ENCODE measurements around the gene PAQR4. TPM values are rescaled to one million over a fixed set of nuclear protein-coding genes. Genes with fewer than 3 reads are reported as not detected.

The PAQR4 gene
- total and polyA plus RNA-seq, 7 experiments from 2014 or later, result 0.40 to 39.4 (median 0.70) TPM; not detected in 1

GRCh38 chr16:3007957-3008689 lies 39.0 kb downstream of the PAQR4 start:
- peaks cover 0 to 1% (median 0%) of the 10 kb centered on the region in 5 donors for H3K36me3 Mint-ChIP-seq
- H3K4me1 Mint-ChIP-seq, result peaks cover 18 to 35% (median 28%) of the 10 kb centered on the region in 7 donors
- Histone ChIP-seq H3K36me3 (ENCODE audit: control insufficient read depth in 2 of 3, insufficient read depth in 3 of 3, low read length in 3 of 3) (no peaks in the 10 kb centered on the region), H3K27me3 (ENCODE audit: control insufficient read depth in 2 of 2, insufficient read depth in 2 of 2, low read length in 2 of 2) (no peaks in the 10 kb centered on the region), H3K27ac (ENCODE audit: low read depth, low read length) (no peak overlapping the region), H3K4me1 (ENCODE audit: control insufficient read depth in 2 of 2, insufficient read depth in 2 of 2, low read length in 2 of 2) (peaks cover 21 to 23% of the 10 kb centered on the region in 2 donors), H3K4me3 (ENCODE audit: low read length) (peak overlapping the region; percentile 38), H3K9me3 (ENCODE audit: control insufficient read depth in 2 of 3, low read length in 3 of 3) (no peaks in the 10 kb centered on the region)
- ChIA-PET CTCF (interaction anchor here (0.6 to 2.0 kb wide), 5 partner anchors 13 to 123 kb away, joined by 3 to 8 read pairs (median 3); no protein-coding TSS in a partner anchor), POLR2A (interaction anchor here (0.7 to 3.2 kb wide), 8 partner anchors 12 to 527 kb away, joined by 3 to 11 read pairs (median 6); partner anchors contain the start of genes HCFC1R1, PKMYT1, THOC6 and TNFRSF12A)
- DNase-seq (no peak), ATAC-seq (no peak)
- H3K27ac Mint-ChIP-seq, result peak overlapping the region in 2 of 9 donors; percentile 17 to 25
- H3K27me3 Mint-ChIP-seq, result peaks cover 0 to 18% (median 5%) of the 10 kb centered on the region in 5 donors
- intact Hi-C loops (cut with micrococcal nuclease), result no loop called here
- H3K4me3 Mint-ChIP-seq, result peak overlapping the region; percentile 68 to 85 (median 74)
- H3K9me3 Mint-ChIP-seq, result no peaks in the 10 kb centered on the region

- Mint-ChIP-seq H3K27me3 (peaks cover 0 to 18% (median 5%) of the 10 kb centered on the region in 5 donors), H3K27ac (no peak overlapping the region), H3K4me3 (peak overlapping the region in 7 of 10 donors; percentile 68 to 83 (median 73)), H3K4me1 (peaks cover 18 to 35% (median 28%) of the 10 kb centered on the region in 7 donors), H3K9me3 (no peaks in the 10 kb centered on the region), H3K36me3 (peaks cover 0 to 1% (median 0%) of the 10 kb centered on the region in 5 donors)
- ChIA-PET POLR2A (interaction anchor here (0.7 to 3.2 kb wide), 8 partner anchors 11 to 527 kb away, joined by 3 to 12 read pairs (median 6); partner anchors contain the start of genes HCFC1R1, THOC6 and TNFRSF12A), CTCF (interaction anchor here (1.0 to 2.0 kb wide), 2 partner anchors 19 to 25 kb away, joined by 3 to 8 read pairs; no protein-coding TSS in a partner anchor)
- DNase-seq, result no peak
- H3K27ac ChIP-seq (ENCODE audit: low read depth, low read length), result no peak overlapping the region
- H3K36me3 ChIP-seq (ENCODE audit: control insufficient read depth in 2 of 3, insufficient read depth in 3 of 3, low read length in 3 of 3), result no peaks in the 10 kb centered on the region
- no peak for ATAC-seq
- H3K27me3 ChIP-seq (ENCODE audit: control insufficient read depth in 2 of 2, insufficient read depth in 2 of 2, low read length in 2 of 2), result no peaks in the 10 kb centered on the region
- H3K4me1 ChIP-seq (ENCODE audit: control insufficient read depth in 2 of 2, insufficient read depth in 2 of 2, low read length in 2 of 2), result peaks cover 21 to 23% of the 10 kb centered on the region in 2 donors
- intact Hi-C loops (cut with micrococcal nuclease), result no loop called here
- H3K9me3 ChIP-seq (ENCODE audit: control insufficient read depth in 2 of 3, low read length in 3 of 3), result no peaks in the 10 kb centered on the region
- no peak overlapping the region for H3K4me3 ChIP-seq (ENCODE audit: low read length)
Observed at GRCh38 chr16:3008690-3009037, 39.5 kb downstream of the PAQR4 start.

GRCh38 chr16:3009568-3010390 lies 40.6 kb downstream of the PAQR4 start:
- Histone ChIP-seq H3K36me3 (ENCODE audit: control insufficient read depth in 2 of 3, insufficient read depth in 3 of 3, low read length in 3 of 3) (no peaks in the 10 kb centered on the region), H3K27ac (ENCODE audit: low read depth, low read length) (no peak overlapping the region), H3K9me3 (ENCODE audit: control insufficient read depth in 2 of 3, low read length in 3 of 3) (no peaks in the 10 kb centered on the region), H3K4me1 (ENCODE audit: control insufficient read depth in 2 of 2, insufficient read depth in 2 of 2, low read length in 2 of 2) (peaks cover 21 to 23% of the 10 kb centered on the region in 2 donors), H3K4me3 (ENCODE audit: low read length) (no peak overlapping the region), H3K27me3 (ENCODE audit: control insufficient read depth in 2 of 2, insufficient read depth in 2 of 2, low read length in 2 of 2) (no peaks in the 10 kb centered on the region)
- CTCF ChIA-PET, result interaction anchor here (1.5 kb wide), 1 partner anchor 19 kb away, joined by 3 read pairs; no protein-coding TSS in a partner anchor
- DNase-seq (no peak), ATAC-seq (no peak)
- Mint-ChIP-seq H3K9me3 (no peaks in the 10 kb centered on the region), H3K4me1 (peaks cover 18 to 34% (median 24%) of the 10 kb centered on the region in 7 donors), H3K27ac (no peak overlapping the region), H3K27me3 (peaks cover 0 to 24% (median 5%) of the 10 kb centered on the region in 5 donors), H3K4me3 (no peak overlapping the region), H3K36me3 (peaks cover 0 to 1% (median 0%) of the 10 kb centered on the region in 5 donors)
- intact Hi-C loops (cut with micrococcal nuclease), result no loop called here
- POLR2A ChIA-PET, result interaction anchor here (0.6 to 2.1 kb wide), 4 partner anchors 11 to 301 kb away, joined by 3 to 12 read pairs (median 4); partner anchors contain the start of gene TNFRSF12A

GRCh38 chr16:3010510-3010909 lies 41.4 kb downstream of the PAQR4 start:
- Histone ChIP-seq H3K27me3 (ENCODE audit: control insufficient read depth in 2 of 2, insufficient read depth in 2 of 2, low read length in 2 of 2) (no peaks in the 10 kb centered on the region), H3K4me3 (ENCODE audit: low read length) (no peak overlapping the region), H3K27ac (ENCODE audit: low read depth, low read length) (no peak overlapping the region), H3K4me1 (ENCODE audit: control insufficient read depth in 2 of 2, insufficient read depth in 2 of 2, low read length in 2 of 2) (peaks cover 21 to 23% of the 10 kb centered on the region in 2 donors), H3K36me3 (ENCODE audit: control insufficient read depth in 2 of 3, insufficient read depth in 3 of 3, low read length in 3 of 3) (no peaks in the 10 kb centered on the region), H3K9me3 (ENCODE audit: control insufficient read depth in 2 of 3, low read length in 3 of 3) (no peaks in the 10 kb centered on the region)
- ChIA-PET POLR2A (interaction anchor here (0.6 to 2.1 kb wide), 4 partner anchors 10 to 301 kb away, joined by 3 to 12 read pairs (median 4); partner anchors contain the start of gene TNFRSF12A), CTCF (interaction anchor here (1.5 kb wide), 1 partner anchor 18 kb away, joined by 3 read pairs; no protein-coding TSS in a partner anchor)
- no peak overlapping the region for H3K27ac Mint-ChIP-seq
- intact Hi-C loops (cut with micrococcal nuclease), result no loop called here
- H3K27me3 Mint-ChIP-seq, result peaks cover 0 to 24% (median 5%) of the 10 kb centered on the region in 5 donors
- DNase-seq (no peak), ATAC-seq (no peak)
- peaks cover 0 to 1% (median 0%) of the 10 kb centered on the region in 5 donors for H3K36me3 Mint-ChIP-seq
- no peaks in the 10 kb centered on the region for H3K9me3 Mint-ChIP-seq
- no peak overlapping the region for H3K4me3 Mint-ChIP-seq
- H3K4me1 Mint-ChIP-seq, result peaks cover 18 to 34% (median 24%) of the 10 kb centered on the region in 7 donors

- intact Hi-C loops (cut with micrococcal nuclease), result no loop called here
- POLR2A ChIA-PET, result interaction anchor here (1.0 to 1.7 kb wide), 2 partner anchors 11 to 122 kb away, joined by 4 read pairs; partner anchors contain the start of genes HCFC1R1, THOC6 and ZNF213
- no peak for ATAC-seq
Observed at GRCh38 chr16:3012246-3012645, 43.1 kb downstream of the PAQR4 start.

More at GRCh38 chr16:3012246-3012645, 43.1 kb downstream of the PAQR4 start:
- CTCF ChIA-PET, result interaction anchor here (1.1 kb wide), 1 partner anchor 8 kb away, joined by 4 read pairs; no protein-coding TSS in a partner anchor
- Histone ChIP-seq H3K27me3 (ENCODE audit: control insufficient read depth in 2 of 2, insufficient read depth in 2 of 2, low read length in 2 of 2) (no peaks in the 10 kb centered on the region), H3K36me3 (ENCODE audit: control insufficient read depth in 2 of 3, insufficient read depth in 3 of 3, low read length in 3 of 3) (no peaks in the 10 kb centered on the region), H3K27ac (ENCODE audit: low read depth, low read length) (no peak overlapping the region), H3K4me1 (ENCODE audit: control insufficient read depth in 2 of 2, insufficient read depth in 2 of 2, low read length in 2 of 2) (peaks cover 16% of the 10 kb centered on the region in 2 donors), H3K9me3 (ENCODE audit: control insufficient read depth in 2 of 3, low read length in 3 of 3) (no peaks in the 10 kb centered on the region), H3K4me3 (ENCODE audit: low read length) (no peak overlapping the region)
- H3K4me3 Mint-ChIP-seq, result peak overlapping the region in 3 of 10 donors; percentile 40 to 56 (median 55)
- peaks cover 0 to 26% (median 5%) of the 10 kb centered on the region in 5 donors for H3K27me3 Mint-ChIP-seq
- DNase-seq, result no peak
- peaks cover 12 to 28% (median 18%) of the 10 kb centered on the region in 7 donors for H3K4me1 Mint-ChIP-seq
- no peaks in the 10 kb centered on the region for H3K36me3 Mint-ChIP-seq
- no peak overlapping the region for H3K27ac Mint-ChIP-seq
- H3K9me3 Mint-ChIP-seq, result no peaks in the 10 kb centered on the region
